Activated naive CD4-positive, alpha-beta T cell treated with anti-CD3 and anti-CD28 coated beads, Interleukin-2, amount 10 ng/mL, durations not matched to agents 7 days and 5 days (primary cell): Measurements from ENCODE around the gene SRPK3.

Experiments
- CTCF ChIA-PET: fragments of 350-600 bp; sonication (Branson Sonifier 250); formaldehyde crosslinking; loops from one replicate; lab custom pipeline; 2021; ENCODE audit warnings: antibody characterized with exemption; lab: Charles Lee
- DNase-seq: peaks from one replicate; pipeline ENCODE4 v3.0.0-alpha.2; 2020
- H3K27ac Mint-ChIP-seq: one replicate; pipeline ENCODE4 v1.8.0; 2021; ENCODE audit warnings: mild to moderate bottlenecking, moderate library complexity, mixed read lengths
- H3K27me3 Mint-ChIP-seq: one replicate; pipeline ENCODE4 v1.8.0; 2021; ENCODE audit warnings: mild to moderate bottlenecking, mixed read lengths
- H3K36me3 Mint-ChIP-seq: one replicate; pipeline ENCODE4 v1.8.0; 2021; ENCODE audit warnings: mixed read lengths
- H3K4me1 Mint-ChIP-seq: one replicate; pipeline ENCODE4 v1.8.0; 2021; ENCODE audit warnings: mixed read lengths
- H3K4me3 Mint-ChIP-seq: one replicate; pipeline ENCODE4 v1.8.0; 2021; ENCODE audit warnings: mild to moderate bottlenecking, moderate library complexity, mixed read lengths
- H3K9me3 Mint-ChIP-seq: one replicate; pipeline ENCODE4 v1.8.0; 2021; ENCODE audit warnings: mixed read lengths

SRPK3 gene

GRCh38 chrX:153770601-153771414, 10.0 kb upstream of the SRPK3 start:
- no peak for DNase-seq
- CTCF ChIA-PET = no interaction called here
- Mint-ChIP-seq H3K4me3 (no peak overlapping the region), H3K27me3 (peaks cover 9% of the 10 kb centered on the region), H3K9me3 (no peaks in the 10 kb centered on the region), H3K36me3 (no peaks in the 10 kb centered on the region), H3K27ac (no peak overlapping the region), H3K4me1 (peaks cover 6% of the 10 kb centered on the region)

GRCh38 chrX:153771415-153772315, 9.2 kb upstream of the SRPK3 start:
- CTCF ChIA-PET = interaction anchor here (1.4 kb wide), 1 partner anchor 176 kb away, joined by 3 read pairs; no protein-coding TSS in a partner anchor
- Mint-ChIP-seq H3K9me3 (no peaks in the 10 kb centered on the region), H3K27me3 (peaks cover 2% of the 10 kb centered on the region), H3K27ac (no peak overlapping the region), H3K4me1 (peaks cover 2% of the 10 kb centered on the region), H3K4me3 (no peak overlapping the region), H3K36me3 (no peaks in the 10 kb centered on the region)
- no peak for DNase-seq

- Mint-ChIP-seq H3K27me3 (no peaks in the 10 kb centered on the region), H3K4me1 (peaks cover 2% of the 10 kb centered on the region), H3K9me3 (no peaks in the 10 kb centered on the region), H3K36me3 (no peaks in the 10 kb centered on the region), H3K27ac (no peak overlapping the region), H3K4me3 (no peak overlapping the region)
- CTCF ChIA-PET = interaction anchor here (1.4 kb wide), 1 partner anchor 175 kb away, joined by 3 read pairs; no protein-coding TSS in a partner anchor
- peak; percentile 5 for DNase-seq
These were observed 8.3 kb upstream of the SRPK3 start for GRCh38 chrX:153772316-153773217.

- H3K27me3 Mint-ChIP-seq = peaks cover 3% of the 10 kb centered on the region
- no peaks in the 10 kb centered on the region for H3K36me3 Mint-ChIP-seq
- H3K9me3 Mint-ChIP-seq = no peaks in the 10 kb centered on the region
- H3K27ac Mint-ChIP-seq = no peak overlapping the region
- no peaks in the 10 kb centered on the region for H3K4me1 Mint-ChIP-seq
- DNase-seq = peak; percentile 7
- H3K4me3 Mint-ChIP-seq = no peak overlapping the region
- CTCF ChIA-PET = interaction anchor here (1.4 kb wide), 1 partner anchor 174 kb away, joined by 3 read pairs; no protein-coding TSS in a partner anchor
These were observed 7.6 kb upstream of the SRPK3 start for GRCh38 chrX:153773218-153773611.

GRCh38 chrX:153773741-153774575, 6.9 kb upstream of the SRPK3 start:
- H3K4me1 Mint-ChIP-seq = no peaks in the 10 kb centered on the region
- H3K9me3 Mint-ChIP-seq = no peaks in the 10 kb centered on the region
- H3K27me3 Mint-ChIP-seq = peaks cover 6% of the 10 kb centered on the region
- no peak overlapping the region for H3K4me3 Mint-ChIP-seq
- no peak overlapping the region for H3K27ac Mint-ChIP-seq
- DNase-seq = peak; percentile 8
- H3K36me3 Mint-ChIP-seq = no peaks in the 10 kb centered on the region
- CTCF ChIA-PET = no interaction called here

- no peaks in the 10 kb centered on the region for H3K36me3 Mint-ChIP-seq
- CTCF ChIA-PET = no interaction called here
- no peak overlapping the region for H3K27ac Mint-ChIP-seq
- peak; percentile 14 for DNase-seq
- H3K9me3 Mint-ChIP-seq = no peaks in the 10 kb centered on the region
- peaks cover 14% of the 10 kb centered on the region for H3K27me3 Mint-ChIP-seq
- H3K4me3 Mint-ChIP-seq = no peak overlapping the region
- no peaks in the 10 kb centered on the region for H3K4me1 Mint-ChIP-seq
These were observed 6.1 kb upstream of the SRPK3 start for GRCh38 chrX:153774576-153775292.

GRCh38 chrX:153775293-153776119, 5.3 kb upstream of the SRPK3 start:
- no peak for DNase-seq
- Mint-ChIP-seq H3K4me1 (no peaks in the 10 kb centered on the region), H3K9me3 (no peaks in the 10 kb centered on the region), H3K27ac (no peak overlapping the region), H3K36me3 (no peaks in the 10 kb centered on the region), H3K27me3 (peaks cover 21% of the 10 kb centered on the region), H3K4me3 (no peak overlapping the region)
- CTCF ChIA-PET = no interaction called here

- H3K27me3 Mint-ChIP-seq = peaks cover 25% of the 10 kb centered on the region
- H3K9me3 Mint-ChIP-seq = no peaks in the 10 kb centered on the region
- no peak overlapping the region for H3K27ac Mint-ChIP-seq
- no peak overlapping the region for H3K4me3 Mint-ChIP-seq
- DNase-seq = peak; percentile 3
- no peaks in the 10 kb centered on the region for H3K4me1 Mint-ChIP-seq
- CTCF ChIA-PET = no interaction called here
- no peaks in the 10 kb centered on the region for H3K36me3 Mint-ChIP-seq
These were observed 4.7 kb upstream of the SRPK3 start for GRCh38 chrX:153776120-153776599.

GRCh38 chrX:153776611-153777045, 4.2 kb upstream of the SRPK3 start:
- peaks cover 29% of the 10 kb centered on the region for H3K27me3 Mint-ChIP-seq
- H3K4me3 Mint-ChIP-seq = no peak overlapping the region
- H3K9me3 Mint-ChIP-seq = no peaks in the 10 kb centered on the region
- CTCF ChIA-PET = no interaction called here
- no peak overlapping the region for H3K27ac Mint-ChIP-seq
- peak; percentile 6 for DNase-seq
- no peaks in the 10 kb centered on the region for H3K4me1 Mint-ChIP-seq
- no peaks in the 10 kb centered on the region for H3K36me3 Mint-ChIP-seq

- Mint-ChIP-seq H3K9me3 (no peaks in the 10 kb centered on the region), H3K27me3 (peaks cover 29% of the 10 kb centered on the region), H3K36me3 (no peaks in the 10 kb centered on the region), H3K27ac (no peak overlapping the region), H3K4me3 (no peak overlapping the region), H3K4me1 (no peaks in the 10 kb centered on the region)
- CTCF ChIA-PET = interaction anchor here (0.5 kb wide), 1 partner anchor 74 kb away, joined by 3 read pairs; no protein-coding TSS in a partner anchor
- peak; percentile 3 for DNase-seq
These were observed 3.4 kb upstream of the SRPK3 start for GRCh38 chrX:153777261-153778090.

- H3K4me3 Mint-ChIP-seq = no peak overlapping the region
- H3K9me3 Mint-ChIP-seq = no peaks in the 10 kb centered on the region
- H3K27ac Mint-ChIP-seq = no peak overlapping the region
- H3K36me3 Mint-ChIP-seq = no peaks in the 10 kb centered on the region
- DNase-seq = no peak
- CTCF ChIA-PET = no interaction called here
- peaks cover 29% of the 10 kb centered on the region for H3K27me3 Mint-ChIP-seq
- no peaks in the 10 kb centered on the region for H3K4me1 Mint-ChIP-seq
These were observed 2.7 kb upstream of the SRPK3 start for GRCh38 chrX:153778181-153778580.
